Progenitor cell of endocrine pancreas (in vitro differentiated cells): Measurements from ENCODE around the gene GASK1A. TPM values are rescaled to one million over a fixed set of nuclear protein-coding genes. Genes with fewer than 3 reads are reported as not detected.

Experiments
- DNase-seq: peaks from one replicate; pipeline ENCODE4 v3.0.0; 2021; ENCODE audit warnings: low spot score; ENCODE audit not compliant: unreplicated experiment
- H3K27ac Mint-ChIP-seq: 2 replicates; pipeline ENCODE4 v1.8.0; 2021; ENCODE audit warnings: mild to moderate bottlenecking, moderate library complexity, mixed read lengths
- H3K27me3 Mint-ChIP-seq: 2 replicates; pipeline ENCODE4 v1.8.0; 2021; ENCODE audit warnings: mixed read lengths
- H3K36me3 Mint-ChIP-seq: 2 replicates; pipeline ENCODE4 v1.8.0; 2022; ENCODE audit warnings: mixed read lengths; ENCODE audit not compliant: insufficient read depth
- H3K4me1 Mint-ChIP-seq: 2 replicates; pipeline ENCODE4 v1.8.0; 2021; ENCODE audit warnings: low read depth, mixed read lengths
- H3K4me3 Mint-ChIP-seq: 2 replicates; pipeline ENCODE4 v1.8.0; 2021; ENCODE audit warnings: low read depth, mild to moderate bottlenecking, moderate library complexity, mixed read lengths
- H3K9me3 Mint-ChIP-seq: 2 replicates; pipeline ENCODE4 v1.8.0; 2021; ENCODE audit warnings: low read depth, mixed read lengths
- CTCF ChIP-seq: fragments of 200-600 bp; sonication (generic); IDR thresholded peaks from one replicate; pipeline ENCODE4 v1.5.0; 2021; ENCODE audit warnings: antibody characterized with exemption, mild to moderate bottlenecking; ENCODE audit not compliant: unreplicated experiment
- total RNA-seq: library from RNA; stranded (reverse); gene quantifications from 2 replicates; pipeline ENCODE4 v1.2.1, GENCODE V29; 2021

GASK1A gene
- total RNA-seq, 1 donor from 2014 or later: 2.3 TPM

DNA sequence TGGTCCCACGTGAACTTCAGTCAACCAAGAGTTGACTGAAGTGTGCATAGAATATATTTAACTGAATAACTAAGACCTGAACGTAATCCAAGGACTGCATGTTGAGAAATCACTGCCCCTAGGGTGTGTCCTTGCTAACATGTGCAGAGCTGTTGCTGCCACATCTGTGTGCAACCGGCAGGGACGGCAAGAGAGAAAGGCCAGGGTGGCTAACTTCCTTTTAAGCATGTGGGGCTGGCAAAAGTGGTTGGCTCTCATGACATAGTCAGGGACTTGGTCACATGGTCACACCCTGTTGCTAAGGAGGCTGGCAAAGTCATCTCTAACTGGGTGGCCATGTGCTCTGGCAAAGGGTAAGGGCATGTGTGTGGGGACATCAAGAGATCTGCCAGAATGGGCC lies 52.4 kb downstream of the GASK1A start:
- Mint-ChIP-seq H3K36me3 (no peaks in the 10 kb centered on the region), H3K4me1 (peaks cover 2% of the 10 kb centered on the region), H3K4me3 (no peak overlapping the region), H3K9me3 (no peaks in the 10 kb centered on the region), H3K27ac (no peak overlapping the region), H3K27me3 (no peaks in the 10 kb centered on the region)
- TF ChIP-seq CTCF: no peak
- DNase-seq: no peak

DNA sequence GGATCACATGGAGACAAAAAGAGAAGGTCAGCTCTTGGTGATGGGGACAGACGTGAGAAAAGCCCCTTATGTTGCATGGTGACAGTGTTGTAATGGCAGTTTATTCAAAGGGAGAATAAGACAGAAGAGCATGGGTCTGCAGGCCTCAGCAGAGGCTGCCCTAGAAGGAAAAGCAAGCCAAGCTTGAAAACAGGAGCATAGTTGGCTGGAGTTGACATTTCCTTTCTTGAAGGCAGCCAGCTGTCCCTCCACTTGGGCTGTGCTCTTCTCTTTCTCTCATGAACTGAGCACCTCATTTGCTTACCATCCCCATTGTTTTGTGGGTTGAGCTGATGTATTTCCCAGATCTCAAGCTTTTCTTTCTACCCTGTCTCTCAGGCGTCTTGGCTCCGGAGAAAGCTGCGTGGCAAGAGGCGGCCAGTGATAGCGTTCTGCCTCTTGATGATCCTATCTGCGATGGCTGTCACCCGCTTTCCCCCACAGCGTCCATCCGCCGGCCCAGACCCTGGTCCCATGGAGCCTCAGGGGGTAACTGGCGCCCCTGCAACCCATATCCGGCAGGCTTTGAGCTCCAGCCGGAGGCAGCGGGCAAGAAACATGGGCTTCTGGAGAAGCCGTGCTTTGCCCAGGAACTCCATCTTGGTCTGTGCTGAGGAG lies 52.9 kb downstream of the GASK1A start:
- H3K4me1 Mint-ChIP-seq: peaks cover 2% of the 10 kb centered on the region
- H3K27ac Mint-ChIP-seq: no peak overlapping the region
- DNase-seq: no peak
- no peaks in the 10 kb centered on the region for H3K9me3 Mint-ChIP-seq
- no peak overlapping the region for H3K4me3 Mint-ChIP-seq
- no peaks in the 10 kb centered on the region for H3K36me3 Mint-ChIP-seq
- TF ChIP-seq CTCF: no peak
- no peaks in the 10 kb centered on the region for H3K27me3 Mint-ChIP-seq

DNA sequence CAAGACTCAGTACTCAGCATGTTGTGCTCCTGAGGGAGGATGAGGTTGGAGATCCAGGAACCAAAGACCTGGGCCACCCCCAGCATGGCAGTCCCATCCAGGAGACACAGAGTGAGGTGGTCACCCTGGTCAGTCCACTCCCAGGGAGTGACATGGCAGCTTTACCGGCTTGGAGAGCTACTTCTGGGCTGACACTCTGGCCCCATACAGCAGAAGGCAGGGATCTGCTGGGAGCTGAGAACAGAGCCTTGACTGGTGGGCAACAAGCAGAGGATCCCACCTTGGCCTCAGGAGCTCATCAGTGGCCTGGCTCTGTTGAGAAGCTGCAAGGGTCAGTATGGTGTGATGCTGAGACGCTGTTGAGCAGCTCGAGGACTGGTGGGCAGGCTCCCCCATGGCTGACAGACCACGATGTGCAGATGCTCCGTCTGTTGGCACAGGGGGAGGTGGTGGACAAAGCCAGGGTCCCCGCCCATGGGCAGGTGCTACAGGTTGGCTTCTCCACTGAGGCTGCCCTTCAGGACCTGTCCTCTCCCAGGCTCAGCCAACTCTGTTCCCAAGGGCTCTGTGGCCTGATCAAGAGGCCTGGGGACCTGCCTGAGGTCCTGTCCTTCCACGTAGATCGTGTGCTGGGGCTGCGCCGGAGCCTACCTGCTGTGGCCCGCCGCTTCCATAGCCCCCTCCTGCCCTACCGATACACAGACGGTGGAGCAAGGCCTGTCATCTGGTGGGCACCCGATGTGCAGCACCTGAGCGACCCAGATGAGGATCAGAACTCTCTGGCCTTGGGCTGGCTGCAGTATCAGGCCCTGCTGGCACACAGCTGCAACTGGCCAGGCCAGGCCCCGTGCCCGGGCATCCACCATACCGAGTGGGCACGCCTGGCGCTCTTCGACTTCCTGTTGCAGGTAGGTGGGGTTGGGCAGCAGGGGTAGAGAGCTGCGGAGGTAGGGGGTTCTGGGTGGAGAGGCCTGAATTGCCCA lies 53.8 kb downstream of the GASK1A start:
- TF ChIP-seq CTCF: no peak

DNA sequence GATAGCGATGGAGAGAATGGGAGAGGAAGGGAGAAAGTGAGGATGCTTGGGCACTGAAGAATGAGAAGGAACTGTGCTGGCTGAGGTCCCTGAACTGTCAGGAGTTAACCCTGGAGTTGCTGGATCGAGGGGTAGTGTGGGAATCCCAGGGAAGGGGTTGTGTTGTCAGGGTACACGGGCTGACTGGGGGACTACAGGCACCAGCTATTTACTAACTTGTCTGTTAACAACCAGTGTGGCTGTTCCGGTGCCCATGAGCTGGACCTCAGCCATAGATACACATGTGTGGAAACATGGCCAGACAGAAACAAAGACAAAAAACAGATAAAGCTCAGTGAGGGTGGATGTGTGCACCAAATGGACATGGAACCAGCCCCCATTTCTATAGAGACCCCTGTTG lies 55.1 kb downstream of the GASK1A start:
- no peaks in the 10 kb centered on the region for H3K4me1 Mint-ChIP-seq
- no peaks in the 10 kb centered on the region for H3K36me3 Mint-ChIP-seq
- TF ChIP-seq CTCF: no peak
- H3K27me3 Mint-ChIP-seq: no peaks in the 10 kb centered on the region
- no peak overlapping the region for H3K4me3 Mint-ChIP-seq
- H3K27ac Mint-ChIP-seq: no peak overlapping the region
- no peaks in the 10 kb centered on the region for H3K9me3 Mint-ChIP-seq
- no peak for DNase-seq

More for the DNA sequence above, 53.8 kb downstream of the GASK1A start:
- H3K4me3 Mint-ChIP-seq: no peak overlapping the region
- H3K4me1 Mint-ChIP-seq: peaks cover 2% of the 10 kb centered on the region
- H3K36me3 Mint-ChIP-seq: no peaks in the 10 kb centered on the region
- H3K27me3 Mint-ChIP-seq: no peaks in the 10 kb centered on the region
- no peaks in the 10 kb centered on the region for H3K9me3 Mint-ChIP-seq
- H3K27ac Mint-ChIP-seq: no peak overlapping the region
- DNase-seq: no peak

DNA sequence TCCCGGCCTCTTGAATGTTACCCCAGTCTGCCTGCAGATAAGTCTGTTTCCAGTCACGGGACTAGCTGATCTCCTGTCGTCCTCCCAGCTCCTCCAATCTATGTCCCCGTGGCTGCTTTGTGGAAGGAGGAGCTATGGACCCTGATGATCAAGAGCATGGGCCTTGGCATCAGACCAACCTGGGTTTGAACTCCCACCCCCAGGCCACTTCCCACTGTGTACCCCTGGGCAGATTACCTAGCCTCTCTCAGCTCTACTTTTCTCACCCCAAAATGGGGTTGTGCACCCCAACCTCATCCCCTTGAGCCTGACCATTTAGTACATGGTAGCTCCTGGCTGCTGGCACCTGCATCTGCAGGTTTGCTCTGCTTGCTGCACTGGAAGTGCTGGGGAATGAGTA lies 55.8 kb downstream of the GASK1A start:
- no peaks in the 10 kb centered on the region for H3K36me3 Mint-ChIP-seq

More for the DNA sequence above, 55.8 kb downstream of the GASK1A start:
- DNase-seq: no peak
- H3K4me1 Mint-ChIP-seq: no peaks in the 10 kb centered on the region
- no peaks in the 10 kb centered on the region for H3K9me3 Mint-ChIP-seq
- no peak for TF ChIP-seq CTCF
- no peak overlapping the region for H3K27ac Mint-ChIP-seq
- H3K4me3 Mint-ChIP-seq: no peak overlapping the region
- H3K27me3 Mint-ChIP-seq: no peaks in the 10 kb centered on the region
